ENCODE measurements around the gene FLYWCH2.

DNA sequence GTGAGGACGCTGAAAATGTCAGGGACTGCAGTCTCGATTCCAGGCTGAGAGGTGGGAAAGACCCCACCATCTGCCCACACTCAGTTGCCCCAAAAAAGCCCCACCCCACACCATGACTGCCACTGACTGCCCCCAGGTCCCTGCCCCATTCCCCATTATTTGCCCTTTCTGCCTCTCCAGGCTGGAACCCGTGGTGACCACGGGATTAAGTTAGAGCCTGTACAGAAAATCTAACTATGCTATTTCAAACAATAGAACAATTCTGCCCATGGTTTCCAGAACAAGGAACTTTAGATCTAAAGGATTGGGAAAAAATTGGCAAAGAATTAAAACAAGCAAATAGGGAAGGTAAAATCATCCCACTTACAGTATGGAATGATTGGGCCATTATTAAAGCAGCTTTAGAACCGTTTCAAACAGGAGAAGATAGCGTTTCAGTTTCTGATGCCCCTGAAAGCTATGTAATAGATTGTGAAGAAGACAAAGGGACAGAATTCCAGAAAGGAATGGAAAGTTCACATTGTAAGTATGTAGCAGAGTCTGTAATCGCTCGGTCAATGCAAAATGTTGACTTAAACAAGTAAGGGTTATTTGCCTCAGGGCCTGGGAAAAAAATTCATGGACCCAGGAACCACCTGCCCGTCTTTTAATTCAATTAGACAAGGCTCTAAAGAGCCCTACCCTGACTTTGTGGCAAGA is 43.1 kb downstream of the FLYWCH2 start:
- TF ChIP-seq CTCF (IDR thresholded peaks at IDR 0.05; ENCODE audit: low read depth, low read length) (no peak), POLR2A (IDR thresholded peaks at IDR 0.05; ENCODE audit: extremely low read depth, insufficient read length) (no peak)
- TF ChIP-seq, protein P1, sequence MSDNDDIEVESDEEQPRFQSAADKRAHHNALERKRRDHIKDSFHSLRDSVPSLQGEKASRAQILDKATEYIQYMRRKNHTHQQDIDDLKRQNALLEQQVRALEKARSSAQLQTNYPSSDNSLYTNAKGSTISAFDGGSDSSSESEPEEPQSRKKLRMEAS (IDR thresholded peaks at IDR 0.05; ENCODE audit: low read depth, low read length) = no peak

Measured in NB4 (cell line).